C4-2B (cell line): Measurements from ENCODE around the gene HSBP1L1.

Experiments
- CTCF ChIP-seq: fragments of 450-650 bp; conservative IDR thresholded peaks from 2 replicates; pipeline ENCODE4 v1.5.1; 2017; ENCODE audit warnings: mild to moderate bottlenecking
- ZFX ChIP-seq: fragments of 450-650 bp; IDR thresholded peaks from 2 replicates; pipeline ENCODE4 v1.6.1; 2017

- no peak for TF ChIP-seq CTCF
- TF ChIP-seq ZFX: no peak
Observed at GRCh38 chr18:79936641-79937040, 27.8 kb upstream of the HSBP1L1 start.
